ENCODE results near the gene AMPD3.

AMPD3 gene

DNA sequence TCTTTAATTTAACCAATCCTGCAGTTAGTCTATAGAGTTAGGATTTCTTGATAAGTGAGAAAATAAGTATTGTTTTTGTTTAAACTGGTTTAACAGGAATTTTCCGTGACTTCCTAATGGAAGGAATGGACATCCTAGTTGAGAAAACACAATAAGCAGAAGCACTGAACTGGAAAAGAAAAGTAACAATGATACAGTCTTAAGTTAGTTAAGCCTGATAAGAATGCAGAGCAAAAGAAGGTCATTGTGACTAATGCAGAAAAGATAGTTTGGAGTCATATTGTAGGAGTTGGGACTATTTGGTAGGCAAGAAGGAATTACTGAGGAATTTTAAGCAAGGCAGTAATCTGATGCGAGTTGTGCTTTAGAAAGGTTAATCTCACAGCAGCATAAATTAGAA, 74.2 kb downstream of the AMPD3 start:
- no peak overlapping the region for H2AFZ ChIP-seq (ENCODE audit: low read depth)
- H3K4me1 ChIP-seq (ENCODE audit: low read depth, poor library complexity, severe bottlenecking): no peaks in the 10 kb centered on the region
- no peaks in the 10 kb centered on the region for H3K27me3 ChIP-seq (ENCODE audit: insufficient read depth, low read depth)
- H3K4me2 ChIP-seq: no peak overlapping the region
- no peaks in the 10 kb centered on the region for H4K20me1 ChIP-seq (ENCODE audit: insufficient read depth)
- no peak overlapping the region for H3K4me3 ChIP-seq (IDR thresholded peaks at IDR 0.05; ENCODE audit: insufficient read depth, low read depth, low read length)
- H3K27ac ChIP-seq: no peak overlapping the region
- TF ChIP-seq, protein P1, sequence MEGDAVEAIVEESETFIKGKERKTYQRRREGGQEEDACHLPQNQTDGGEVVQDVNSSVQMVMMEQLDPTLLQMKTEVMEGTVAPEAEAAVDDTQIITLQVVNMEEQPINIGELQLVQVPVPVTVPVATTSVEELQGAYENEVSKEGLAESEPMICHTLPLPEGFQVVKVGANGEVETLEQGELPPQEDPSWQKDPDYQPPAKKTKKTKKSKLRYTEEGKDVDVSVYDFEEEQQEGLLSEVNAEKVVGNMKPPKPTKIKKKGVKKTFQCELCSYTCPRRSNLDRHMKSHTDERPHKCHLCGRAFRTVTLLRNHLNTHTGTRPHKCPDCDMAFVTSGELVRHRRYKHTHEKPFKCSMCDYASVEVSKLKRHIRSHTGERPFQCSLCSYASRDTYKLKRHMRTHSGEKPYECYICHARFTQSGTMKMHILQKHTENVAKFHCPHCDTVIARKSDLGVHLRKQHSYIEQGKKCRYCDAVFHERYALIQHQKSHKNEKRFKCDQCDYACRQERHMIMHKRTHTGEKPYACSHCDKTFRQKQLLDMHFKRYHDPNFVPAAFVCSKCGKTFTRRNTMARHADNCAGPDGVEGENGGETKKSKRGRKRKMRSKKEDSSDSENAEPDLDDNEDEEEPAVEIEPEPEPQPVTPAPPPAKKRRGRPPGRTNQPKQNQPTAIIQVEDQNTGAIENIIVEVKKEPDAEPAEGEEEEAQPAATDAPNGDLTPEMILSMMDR (conservative IDR thresholded peaks at IDR 0.05; ENCODE audit: low read depth, low read length): no peak
- no peaks in the 10 kb centered on the region for H3K36me3 ChIP-seq (ENCODE audit: insufficient read depth)
- H3K9ac ChIP-seq: no peak overlapping the region
- no peaks in the 10 kb centered on the region for H3K79me2 ChIP-seq (ENCODE audit: insufficient read depth, low read depth)

DNA sequence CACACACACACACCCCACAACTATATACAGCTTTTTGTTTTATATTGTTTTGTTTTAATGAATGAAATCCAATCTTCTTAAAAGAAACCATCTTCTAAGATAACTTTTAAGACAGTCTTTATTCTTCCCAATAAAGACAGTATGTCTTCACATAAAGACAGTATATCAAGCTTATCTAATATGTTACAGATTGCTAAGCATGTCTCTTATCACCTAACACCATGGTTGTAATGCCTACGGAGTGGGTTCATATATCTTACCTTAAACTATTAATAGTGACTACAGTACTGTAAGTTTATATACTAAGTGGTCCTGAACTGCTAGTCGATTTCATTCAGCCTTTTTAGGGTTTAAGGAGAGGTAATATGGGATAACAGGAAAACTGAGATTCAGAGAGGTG, 77.5 kb downstream of the AMPD3 start:
- Histone ChIP-seq H3K9ac (no peak overlapping the region), H3K27ac (no peak overlapping the region), H3K4me2 (no peak overlapping the region), H3K4me1 (ENCODE audit: low read depth, poor library complexity, severe bottlenecking) (no peaks in the 10 kb centered on the region), H3K79me2 (ENCODE audit: insufficient read depth, low read depth) (no peaks in the 10 kb centered on the region), H2AFZ (ENCODE audit: low read depth) (no peak overlapping the region), H4K20me1 (ENCODE audit: insufficient read depth) (no peaks in the 10 kb centered on the region), H3K4me3 (IDR thresholded peaks at IDR 0.05; ENCODE audit: insufficient read depth, low read depth, low read length) (no peak overlapping the region), H3K27me3 (ENCODE audit: insufficient read depth, low read depth) (no peaks in the 10 kb centered on the region), H3K36me3 (ENCODE audit: insufficient read depth) (no peaks in the 10 kb centered on the region)
- TF ChIP-seq, protein P1 (conservative IDR thresholded peaks at IDR 0.05; ENCODE audit: low read depth, low read length): no peak

DNA sequence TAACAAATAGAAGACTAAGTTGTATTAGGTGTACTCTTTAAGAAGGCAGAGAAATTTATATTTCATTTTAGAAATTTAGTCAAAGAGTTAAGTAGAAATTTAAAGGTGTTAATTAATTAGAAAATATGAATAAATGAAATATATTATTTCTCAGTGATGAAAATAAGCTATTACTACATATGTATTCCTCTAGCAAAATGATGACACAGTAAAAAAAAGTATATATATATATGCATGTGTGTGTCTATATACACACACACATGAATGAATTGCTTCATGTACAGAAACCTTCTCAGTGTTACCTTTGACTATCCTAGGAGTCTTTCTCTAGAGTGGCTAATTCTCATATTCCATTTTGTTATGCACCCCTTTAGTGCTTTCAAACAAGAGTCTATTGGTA, 78.3 kb downstream of the AMPD3 start:
- no peak overlapping the region for H3K27ac ChIP-seq
- no peak overlapping the region for H3K9ac ChIP-seq
- no peak overlapping the region for H3K4me3 ChIP-seq (IDR thresholded peaks at IDR 0.05; ENCODE audit: insufficient read depth, low read depth, low read length)
- H3K4me1 ChIP-seq (ENCODE audit: low read depth, poor library complexity, severe bottlenecking): no peaks in the 10 kb centered on the region
- no peaks in the 10 kb centered on the region for H3K79me2 ChIP-seq (ENCODE audit: insufficient read depth, low read depth)
- TF ChIP-seq, protein P1 (conservative IDR thresholded peaks at IDR 0.05; ENCODE audit: low read depth, low read length): no peak
- H4K20me1 ChIP-seq (ENCODE audit: insufficient read depth): no peaks in the 10 kb centered on the region
- H3K36me3 ChIP-seq (ENCODE audit: insufficient read depth): no peaks in the 10 kb centered on the region
- H2AFZ ChIP-seq (ENCODE audit: low read depth): no peak overlapping the region
- H3K4me2 ChIP-seq: no peak overlapping the region
- H3K27me3 ChIP-seq (ENCODE audit: insufficient read depth, low read depth): no peaks in the 10 kb centered on the region

DNA sequence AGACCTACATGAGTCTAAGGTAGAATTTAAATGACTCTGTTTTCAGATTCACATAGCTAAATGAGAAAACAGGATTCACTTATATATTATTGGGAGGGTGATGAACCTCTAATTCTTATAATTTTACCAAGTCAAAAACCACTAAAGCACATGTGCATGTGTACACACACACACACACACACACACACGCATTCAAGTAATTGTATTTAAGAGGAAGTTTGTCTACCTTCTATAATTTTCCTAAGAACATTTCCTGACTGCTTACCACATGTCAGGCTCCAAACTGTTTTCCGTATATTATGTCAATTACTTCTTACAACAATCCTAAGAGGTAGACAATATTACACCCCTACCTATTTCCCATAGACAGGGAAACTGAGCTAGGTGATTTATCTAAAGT, 79.3 kb downstream of the AMPD3 start:
- Histone ChIP-seq H3K36me3 (ENCODE audit: insufficient read depth) (no peaks in the 10 kb centered on the region), H4K20me1 (ENCODE audit: insufficient read depth) (no peaks in the 10 kb centered on the region), H3K79me2 (ENCODE audit: insufficient read depth, low read depth) (no peaks in the 10 kb centered on the region), H3K27ac (no peak overlapping the region), H3K4me1 (ENCODE audit: low read depth, poor library complexity, severe bottlenecking) (no peaks in the 10 kb centered on the region), H3K27me3 (ENCODE audit: insufficient read depth, low read depth) (no peaks in the 10 kb centered on the region), H3K9ac (no peak overlapping the region), H3K4me2 (no peak overlapping the region), H2AFZ (ENCODE audit: low read depth) (no peak overlapping the region), H3K4me3 (IDR thresholded peaks at IDR 0.05; ENCODE audit: insufficient read depth, low read depth, low read length) (no peak overlapping the region)
- TF ChIP-seq, protein P1 (conservative IDR thresholded peaks at IDR 0.05; ENCODE audit: low read depth, low read length): no peak

DNA sequence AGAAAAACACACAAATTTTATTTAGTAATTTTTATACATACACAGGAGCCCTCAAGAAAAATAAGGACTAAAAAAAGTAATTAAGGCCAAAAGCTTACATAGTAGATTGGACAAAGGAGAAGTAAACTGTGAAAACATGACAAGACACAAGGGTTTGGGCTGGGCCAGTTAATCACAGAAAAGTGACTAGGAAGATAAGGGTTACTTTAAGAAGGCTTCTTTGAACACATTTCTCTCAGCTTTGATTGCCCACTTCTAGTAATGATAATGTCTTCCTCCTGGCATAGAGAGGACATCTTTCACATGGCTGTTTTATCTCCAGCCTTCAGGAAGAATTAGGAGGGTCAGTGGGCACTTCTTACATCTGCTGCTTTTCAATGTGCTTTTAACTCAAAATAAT, 82.5 kb downstream of the AMPD3 start:
- no peaks in the 10 kb centered on the region for H3K27me3 ChIP-seq (ENCODE audit: insufficient read depth, low read depth)
- H3K4me2 ChIP-seq: no peak overlapping the region
- H2AFZ ChIP-seq (ENCODE audit: low read depth): no peak overlapping the region
- no peaks in the 10 kb centered on the region for H3K36me3 ChIP-seq (ENCODE audit: insufficient read depth)
- no peak overlapping the region for H3K4me3 ChIP-seq (IDR thresholded peaks at IDR 0.05; ENCODE audit: insufficient read depth, low read depth, low read length)
- H3K79me2 ChIP-seq (ENCODE audit: insufficient read depth, low read depth): no peaks in the 10 kb centered on the region
- no peak overlapping the region for H3K9ac ChIP-seq
- H3K27ac ChIP-seq: no peak overlapping the region
- TF ChIP-seq, protein P1 (conservative IDR thresholded peaks at IDR 0.05; ENCODE audit: low read depth, low read length): no peak
- H4K20me1 ChIP-seq (ENCODE audit: insufficient read depth): no peaks in the 10 kb centered on the region
- H3K4me1 ChIP-seq (ENCODE audit: low read depth, poor library complexity, severe bottlenecking): peaks cover 7% of the 10 kb centered on the region
